HG03558 (cell line): Measurements from ENCODE around the gene ZNF189.
"Not testable (repeated sequence)": the region's sequence is repeated elsewhere in the genome, so short reads cannot be mapped to it uniquely, and the experiment has no call there.

ENCODE experiments used
- ATAC-seq: cut with Tn5 transposase; IDR thresholded peaks from one replicate; pipeline ENCODE4 v1.9.1; 2021; ENCODE audit warnings: moderate number of reproducible peaks; ENCODE audit not compliant: unreplicated experiment; ENCODE audit errors: extremely low read depth

ZNF189 gene

DNA sequence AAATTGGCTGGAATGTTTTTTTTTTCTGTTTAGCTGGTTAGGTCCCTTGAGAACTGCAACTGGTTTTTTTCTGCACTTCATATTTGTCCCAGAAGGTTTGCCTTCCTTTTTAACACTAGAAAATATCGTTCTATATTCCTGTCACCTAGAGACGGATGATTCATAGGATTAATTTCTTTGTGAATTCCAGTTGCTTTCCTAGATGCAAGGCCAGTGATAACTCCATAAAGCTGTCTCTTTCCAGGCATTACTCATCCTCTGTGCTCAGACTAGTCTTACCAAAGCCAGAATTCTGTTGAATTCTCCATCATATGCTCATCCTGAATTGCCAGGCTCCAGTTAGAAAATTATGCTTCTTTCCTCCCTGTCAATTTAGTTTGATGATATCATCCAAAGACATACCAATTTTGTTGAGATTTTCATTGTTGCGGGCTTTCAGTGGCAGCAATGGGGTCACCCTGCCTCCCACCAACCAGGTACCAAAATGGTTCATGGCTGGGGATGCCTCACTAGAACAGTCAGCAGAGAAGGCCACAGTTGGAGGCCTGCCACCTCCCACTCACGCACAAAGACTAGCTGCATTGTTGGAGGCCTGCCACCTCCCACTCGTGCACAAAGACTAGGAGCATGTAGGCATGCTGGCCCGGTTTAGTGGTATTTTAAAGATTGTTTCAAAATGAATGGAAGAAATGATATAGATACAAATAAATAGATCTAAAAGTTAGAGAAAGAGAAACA is 22.4 kb upstream of the ZNF189 start:
- no peak for ATAC-seq

DNA sequence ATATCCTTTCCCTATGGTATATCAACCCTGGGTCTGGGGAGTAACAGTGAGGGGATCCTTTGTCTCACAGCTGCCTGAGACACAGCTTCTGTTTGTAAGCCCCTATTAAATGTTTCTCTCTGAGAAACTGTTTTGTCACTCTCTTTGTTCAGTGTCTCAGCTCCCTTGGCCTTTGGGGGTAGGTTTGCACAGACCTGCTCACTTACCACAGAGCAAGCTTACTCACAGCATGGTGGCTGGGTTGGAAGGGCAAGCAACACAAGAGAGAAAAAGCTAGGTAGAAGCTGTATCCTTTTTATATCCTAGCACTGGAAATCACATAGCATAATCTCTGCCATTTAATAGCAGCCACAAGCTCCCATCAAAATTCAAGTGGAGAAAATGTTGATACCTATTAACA is 18.4 kb upstream of the ZNF189 start:
- no peak for ATAC-seq

GRCh38 chr9:101381118-101381517 is 17.5 kb upstream of the ZNF189 start:
- ATAC-seq = no peak

- no peak for ATAC-seq
These were observed 16.8 kb upstream of the ZNF189 start for GRCh38 chr9:101381833-101382342.

DNA sequence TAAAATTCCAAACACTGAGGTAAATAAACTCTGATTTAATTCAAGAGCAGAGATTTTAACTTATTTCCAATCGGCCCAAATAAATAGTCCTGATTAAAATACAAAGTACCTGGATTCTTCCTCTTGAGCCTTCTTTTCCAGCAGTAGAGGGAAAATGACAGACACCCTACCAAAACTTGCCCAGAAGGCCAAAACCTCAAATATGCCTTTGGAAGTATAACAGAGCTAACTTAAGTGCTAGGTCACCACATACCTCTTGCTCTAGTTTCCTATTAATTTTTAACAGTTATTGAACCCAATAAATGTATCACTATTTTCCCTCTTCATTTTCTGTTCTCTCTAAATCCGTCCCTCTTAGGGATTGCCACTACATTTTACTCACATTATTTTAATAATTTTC is 15.3 kb upstream of the ZNF189 start:
- ATAC-seq = no peak

- not testable (repeated sequence) for ATAC-seq
These were observed 13.6 kb upstream of the ZNF189 start, which contains the start of gene BAAT for GRCh38 chr9:101384873-101385536. TSS of gene BAAT (minus strand) at chr9:101385006. CDS start at chr9:101371404, 13,602 bp downstream.

GRCh38 chr9:101387871-101388506 is 10.7 kb upstream of the ZNF189 start:
- ATAC-seq = no peak

DNA sequence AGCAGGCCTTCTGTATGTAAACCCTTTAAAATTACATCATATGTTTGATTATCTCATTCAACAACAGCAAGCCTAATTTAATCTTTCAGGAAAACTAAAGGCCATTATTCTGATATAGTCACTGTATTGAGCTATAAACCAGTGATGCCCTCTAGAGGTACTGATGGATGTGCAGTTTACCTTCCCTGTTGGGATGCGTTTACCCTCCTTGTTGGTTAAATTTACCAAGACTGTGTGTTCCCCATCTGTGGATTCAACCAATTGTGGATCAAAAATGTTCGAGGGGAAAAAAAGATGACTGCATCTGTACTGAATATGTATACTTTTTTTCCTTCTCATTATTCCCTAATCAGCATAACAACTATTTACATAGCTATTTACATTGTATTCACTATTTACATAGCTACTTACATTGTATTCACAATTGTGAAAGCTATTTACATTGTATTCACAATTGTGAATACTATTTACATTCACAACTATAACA is 10.1 kb upstream of the ZNF189 start:
- no peak for ATAC-seq

DNA sequence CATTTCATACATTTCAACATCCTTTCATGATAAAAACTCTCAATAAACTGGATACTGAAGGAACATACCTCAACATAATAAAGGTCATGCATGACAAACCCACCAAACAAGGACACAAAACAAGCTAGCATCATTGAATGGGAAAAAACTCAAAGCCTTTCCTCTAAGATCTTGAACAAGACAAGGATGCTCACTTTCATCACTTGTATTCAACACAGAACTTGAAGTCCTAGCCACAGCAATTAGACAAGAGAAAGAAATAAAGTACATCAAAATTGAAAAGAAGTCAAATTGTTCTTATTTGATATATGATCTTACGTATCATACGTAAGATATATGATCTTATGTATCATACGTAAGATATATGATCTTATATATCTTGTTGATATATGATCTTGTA is 5.5 kb upstream of the ZNF189 start:
- no peak for ATAC-seq

DNA sequence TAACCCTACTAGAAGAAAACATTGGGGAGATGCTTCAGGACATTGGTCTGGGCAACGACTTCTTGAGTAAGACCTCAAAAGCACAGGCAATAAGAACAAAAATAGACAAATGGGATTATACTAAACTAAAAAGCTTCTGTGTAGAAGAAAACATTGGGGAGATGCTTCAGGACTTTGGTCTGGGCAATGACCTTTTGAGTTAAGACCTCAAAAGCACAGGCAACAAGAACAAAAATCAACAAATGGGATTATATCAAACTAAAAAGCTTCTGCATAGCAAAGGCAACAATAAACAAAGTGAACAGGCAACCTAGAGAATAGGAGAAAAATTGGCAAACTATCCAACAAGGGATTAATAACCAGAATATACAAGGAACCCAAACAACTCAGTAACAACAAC is 4.0 kb upstream of the ZNF189 start:
- ATAC-seq = no peak

GRCh38 chr9:101397746-101398067 is 944 bp upstream of the ZNF189 start:
- ATAC-seq = no peak

- ATAC-seq = no peak
These were observed 435 bp downstream of the ZNF189 start for GRCh38 chr9:101398930-101399642.

DNA sequence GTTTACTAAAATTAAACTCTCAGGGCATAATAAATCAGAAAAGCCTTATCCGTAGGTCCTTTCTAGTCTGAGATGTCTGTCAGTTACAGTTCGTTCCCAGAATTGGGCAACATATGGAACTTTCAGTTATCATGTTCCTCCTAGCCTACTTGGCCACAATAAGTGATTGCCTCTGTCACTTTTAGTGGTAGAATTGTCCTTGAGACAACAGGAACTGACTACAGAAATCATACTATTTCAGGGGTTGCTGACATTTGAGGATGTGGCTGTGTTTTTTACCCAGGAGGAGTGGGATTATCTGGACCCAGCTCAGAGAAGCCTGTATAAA is 956 bp downstream of the ZNF189 start:
- no peak for ATAC-seq

DNA sequence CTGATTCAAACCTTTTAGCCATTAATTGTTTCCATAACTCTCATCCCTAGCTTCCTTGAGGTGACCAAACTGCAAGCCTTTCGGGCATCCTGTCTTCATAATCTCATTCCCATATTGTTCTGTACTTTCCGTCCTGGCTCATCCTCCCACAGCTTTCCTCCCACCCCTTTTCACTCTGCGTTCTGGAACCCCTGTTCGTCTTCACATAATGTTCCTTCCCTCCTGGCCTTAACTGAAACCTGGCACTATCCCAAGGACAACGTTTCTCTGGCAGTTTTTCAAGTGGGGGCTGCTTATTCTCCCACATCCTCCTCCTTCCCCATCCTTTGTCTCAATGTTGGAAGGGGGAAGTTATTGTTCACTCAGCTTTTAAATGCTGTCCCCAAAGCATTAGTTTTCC is 1.5 kb downstream of the ZNF189 start:
- no peak for ATAC-seq

GRCh38 chr9:101403516-101404285 is 5.0 kb downstream of the ZNF189 start:
- ATAC-seq = no peak

DNA sequence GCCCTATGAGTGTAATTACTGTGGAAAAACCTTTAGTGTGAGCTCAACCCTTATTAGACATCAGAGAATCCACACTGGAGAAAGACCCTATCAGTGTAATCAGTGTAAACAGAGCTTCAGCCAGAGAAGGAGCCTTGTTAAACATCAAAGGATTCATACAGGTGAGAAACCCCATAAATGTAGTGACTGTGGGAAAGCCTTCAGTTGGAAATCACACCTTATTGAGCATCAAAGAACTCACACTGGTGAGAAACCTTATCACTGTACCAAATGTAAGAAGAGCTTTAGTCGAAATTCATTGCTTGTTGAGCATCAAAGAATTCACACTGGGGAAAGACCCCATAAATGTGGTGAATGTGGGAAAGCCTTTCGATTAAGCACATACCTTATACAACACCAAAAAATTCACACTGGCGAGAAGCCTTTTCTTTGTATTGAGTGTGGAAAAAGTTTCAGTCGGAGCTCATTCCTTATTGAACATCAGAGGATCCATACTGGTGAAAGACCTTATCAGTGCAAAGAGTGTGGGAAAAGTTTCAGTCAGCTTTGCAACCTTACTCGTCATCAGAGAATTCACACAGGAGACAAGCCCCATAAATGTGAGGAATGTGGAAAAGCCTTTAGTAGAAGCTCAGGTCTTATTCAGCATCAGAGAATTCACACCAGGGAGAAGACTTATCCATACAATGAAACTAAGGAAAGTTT is 9.9 kb downstream of the ZNF189 start:
- no peak for ATAC-seq

GRCh38 chr9:101409079-101409477 is 10.4 kb downstream of the ZNF189 start:
- ATAC-seq = no peak

DNA sequence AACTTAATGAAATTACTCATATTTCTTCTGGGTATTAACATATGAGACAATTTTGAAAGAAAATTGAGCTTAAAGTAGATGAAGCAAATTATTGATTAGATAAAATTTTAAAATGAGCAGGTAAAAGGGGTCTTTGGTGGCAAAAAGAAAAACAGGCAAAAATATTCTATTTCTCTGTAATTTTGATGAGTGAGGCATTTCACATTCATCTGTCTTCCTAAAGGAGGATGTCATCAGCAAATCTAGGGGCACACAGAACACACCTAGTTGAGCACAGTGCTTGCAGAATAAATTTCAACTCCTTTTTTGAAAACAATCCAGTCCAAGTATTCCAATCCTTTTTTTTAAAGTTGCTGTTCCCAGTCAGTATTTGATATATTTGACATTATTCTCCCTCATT is 16.2 kb downstream of the ZNF189 start:
- ATAC-seq = no peak

- ATAC-seq = no peak
These were observed 16.9 kb downstream of the ZNF189 start for GRCh38 chr9:101415578-101415977.
